Motor neuron (in vitro differentiated cells): ENCODE measurements around the gene HACD2. TPM values are rescaled to one million over a fixed set of nuclear protein-coding genes. Genes with fewer than 3 reads are reported as not detected.
A peak's percentile ranks its signal among the peaks of the same experiment; 100 is the strongest.

ENCODE experiments used
- ATAC-seq, 8 experiments: fragments of 200-7000 bp; cut with Tn5 transposase; replicated peaks in 6 of 8; 2 replicates each; pipeline ENCODE4 v1.8.0; 2021; ENCODE audit warnings: mild to moderate bottlenecking in 8 of 8, moderate library complexity in 8 of 8
- H3K27ac ChIP-seq, 2 donors: fragments of 250-450 bp; sonication (Bioruptor Pico); 2 replicates each; pipeline ENCODE4 v1.9.0; 2021; ENCODE audit warnings: antibody characterized with exemption in 2 of 2, mild to moderate bottlenecking in 2 of 2, moderate library complexity in 1 of 2
- H3K4me1 ChIP-seq, 2 donors: fragments of 250-450 bp; sonication (Bioruptor Pico); replicated peaks in 1 of 2; 2 replicates each; pipeline ENCODE4 v1.6.1; 2021; ENCODE audit warnings: antibody characterized with exemption in 2 of 2, mild to moderate bottlenecking in 2 of 2, moderate library complexity in 1 of 2
- H3K4me3 ChIP-seq, 5 donors: fragments of 250-450 bp; sonication (Bioruptor Pico); 2 replicates each; pipeline ENCODE4 v1.9.0; 2021; ENCODE audit warnings: antibody characterized with exemption in 5 of 5, mild to moderate bottlenecking in 5 of 5, moderate library complexity in 4 of 5
- WGBS, 10 experiments: fragments of 450-650 bp; shearing (Covaris generic); methylation state at CpG; one replicate each; pipeline ENCODE4 v1.0.0; 2022; 5-methylcytosine and 5-hydroxymethylcytosine counted together
- in situ Hi-C, 9 experiments: fragments of 400-800 bp; cut with MboI; loops; one replicate each; pipeline ENCODE4 v1.15.0; 2021; ENCODE audit warnings: low sequenced_read_pairs in 9 of 9, low pct_unique_long_range_greater_than_20kb in 2 of 9; ENCODE audit not compliant: unreplicated experiment in 9 of 9
- total RNA-seq, 8 experiments: library from RNA; unstranded; fragments of 300-600 nt; gene quantifications; 2 replicates each; pipeline versions ENCODE4 v1.2.3 to v1.2.4, GENCODE V29; 2022

HACD2 gene
- total RNA-seq, 8 experiments from 2014 or later, result 15.4 to 29.0 (median 20.1) TPM

DNA sequence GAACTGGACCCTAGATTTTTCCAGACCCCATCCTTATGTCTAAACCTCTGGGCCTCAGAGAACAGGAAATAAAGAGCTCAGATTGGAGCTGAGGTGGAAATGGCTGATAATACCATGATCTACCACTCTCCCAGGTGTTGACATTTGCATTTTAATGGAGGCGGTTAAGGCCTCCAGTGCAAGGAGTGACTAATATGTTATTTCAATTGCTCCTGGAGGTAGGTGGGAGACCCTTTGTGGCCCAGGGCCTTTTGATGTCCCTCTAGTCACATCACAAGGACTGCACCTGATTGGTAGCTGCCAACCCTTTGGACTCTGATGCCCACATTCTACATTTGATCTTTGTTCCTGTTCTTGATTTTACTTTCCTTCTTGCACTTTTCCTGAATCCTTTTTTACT, 127.0 kb downstream of the HACD2 start:
- ATAC-seq, result no peak

DNA sequence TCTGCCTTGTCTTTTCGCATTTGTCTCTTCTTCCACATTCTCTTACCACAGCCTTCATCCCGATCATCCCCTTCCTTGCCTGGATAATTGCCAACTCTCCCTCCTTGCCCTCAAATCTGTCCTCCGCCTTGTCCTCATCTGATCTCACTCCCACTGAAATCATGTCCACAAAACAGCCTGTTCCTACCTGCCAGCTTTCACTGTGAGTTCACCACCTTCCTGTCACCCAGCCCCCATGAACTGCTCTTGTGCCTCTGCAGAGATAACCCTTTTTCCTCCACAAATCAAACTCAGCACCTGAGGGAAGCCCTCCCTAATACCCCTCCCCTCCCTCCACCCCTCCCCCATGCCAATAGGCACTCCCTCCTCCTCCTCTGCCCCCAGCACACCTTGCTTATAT, 131.2 kb downstream of the HACD2 start:
- in situ Hi-C loops, result loop anchor here in 1 of 9 experiments (25.0 kb wide), 1 partner anchor 116 kb away; no protein-coding TSS in a partner anchor
- Histone ChIP-seq H3K4me1 (no peaks in the 10 kb centered on the region), H3K4me3 (no peak overlapping the region), H3K27ac (no peak overlapping the region)
- 17 to 100% (median 53%) methylated on average over 1 to 3 of the region's 3 CpGs; no CpG with 5 or more reads in 2 of the 10 experiments for WGBS, 10 experiments
- no peak for ATAC-seq

More for the DNA sequence above, 127.0 kb downstream of the HACD2 start:
- 20 to 100% (median 94%) methylated on average over 1 of the region's 1 CpG; no CpG with 5 or more reads in 4 of the 10 experiments for WGBS, 10 experiments
- no peak overlapping the region for H3K4me3 ChIP-seq
- H3K4me1 ChIP-seq, result peaks cover 4 to 5% of the 10 kb centered on the region in 2 donors
- in situ Hi-C loops, result loop anchor here in 1 of 9 experiments (25.0 kb wide), 1 partner anchor 121 kb away; no protein-coding TSS in a partner anchor
- no peak overlapping the region for H3K27ac ChIP-seq

DNA sequence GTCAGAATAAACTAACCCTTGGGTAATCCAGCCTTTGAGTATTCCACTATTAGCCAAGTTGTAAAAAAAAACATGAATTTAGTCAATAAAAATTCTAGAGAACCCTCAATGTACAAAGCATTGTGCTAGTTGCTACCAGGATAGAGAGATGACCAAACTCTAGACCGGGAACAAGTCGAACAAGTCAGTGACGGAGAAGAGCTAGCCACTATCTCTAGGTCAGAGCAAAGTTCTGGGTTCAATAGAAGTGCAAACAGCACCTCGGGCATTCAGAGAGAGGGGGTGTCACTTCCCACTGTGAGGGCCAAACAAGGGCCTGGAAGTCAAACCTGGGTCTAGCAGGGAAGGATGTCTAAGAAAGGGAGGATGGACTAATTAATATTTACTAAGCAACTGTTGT, 133.7 kb downstream of the HACD2 start:
- Histone ChIP-seq H3K27ac (no peak overlapping the region), H3K4me1 (peaks cover 5 to 6% of the 10 kb centered on the region in 2 donors), H3K4me3 (no peak overlapping the region)
- in situ Hi-C loops, result loop anchor here in 1 of 9 experiments (25.0 kb wide), 1 partner anchor 114 kb away; no protein-coding TSS in a partner anchor
- no peak for ATAC-seq
- 0 to 92% (median 65%) methylated on average over 1 to 4 of the region's 4 CpGs; no CpG with 5 or more reads in 1 of the 10 experiments for WGBS, 10 experiments

DNA sequence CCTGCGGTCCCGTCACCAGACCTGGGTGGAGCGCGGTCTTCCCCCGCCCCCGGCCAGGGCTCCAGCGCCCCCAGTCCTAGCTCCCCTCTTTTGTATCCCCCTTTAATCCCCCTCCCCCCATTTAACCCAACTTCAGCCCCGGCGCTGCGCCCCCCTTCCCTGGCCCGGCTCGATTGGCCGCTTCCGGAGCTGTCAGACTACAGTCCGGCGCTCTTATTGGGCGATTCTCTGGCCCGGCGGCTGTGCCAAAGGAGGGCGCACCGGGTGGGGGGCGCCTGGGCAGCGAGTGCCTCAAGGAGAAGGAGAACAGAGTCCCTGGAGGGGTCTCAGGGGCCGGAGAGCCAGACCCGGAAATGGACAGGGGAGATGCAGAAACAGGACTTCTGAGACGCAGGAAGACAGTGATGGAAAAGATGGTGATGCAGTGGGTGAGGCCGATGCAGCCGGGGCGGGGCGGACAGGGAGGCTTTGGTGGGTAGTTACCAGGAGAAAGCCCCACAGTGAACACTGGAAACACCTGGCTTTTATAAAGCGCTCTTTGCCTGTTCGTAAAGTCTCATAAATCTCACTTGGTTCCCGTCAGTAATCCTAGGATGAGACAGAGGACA, 134.8 kb downstream of the HACD2 start:
- Histone ChIP-seq H3K4me1 (peaks cover 16 to 17% of the 10 kb centered on the region in 2 donors), H3K4me3 (peak overlapping the region; percentile 58 to 82 (median 66)), H3K27ac (peak overlapping the region; percentile 10 to 18)
- in situ Hi-C loops, result loop anchor here in 1 of 9 experiments (25.0 kb wide), 1 partner anchor 113 kb away; no protein-coding TSS in a partner anchor
- 17 to 80% (median 48%) methylated on average over 1 to 5 of the region's 33 CpGs; no CpG with 5 or more reads in 4 of the 10 experiments for WGBS, 10 experiments
- peak; percentile 31 to 77 (median 65) for ATAC-seq

- 0% methylated on average over 3 to 22 of the region's 114 CpGs; no CpG with 5 or more reads in 8 of the 10 experiments for WGBS, 10 experiments
- Histone ChIP-seq H3K4me3 (peak overlapping the region; percentile 58 to 82 (median 66)), H3K4me1 (peaks cover 23 to 24% of the 10 kb centered on the region in 2 donors), H3K27ac (peak overlapping the region; percentile 10 to 18)
- ATAC-seq, result peak; percentile 65 to 84 (median 76)
- in situ Hi-C loops, result no loop called here
Measured at GRCh38 chr3:123449102-123449996, 135.5 kb downstream of the HACD2 start.

- peak within 1 kb of the TSS; percentile 10 to 18 for H3K27ac ChIP-seq
- H3K4me1 ChIP-seq, result peaks cover 31% of the 10 kb centered on the region in 2 donors
- 0% methylated on average over 2 to 3 of the region's 67 CpGs; no CpG with 5 or more reads in 8 of the 10 experiments for WGBS, 10 experiments
- H3K4me3 ChIP-seq, result peak within 1 kb of the TSS; percentile 58 to 82 (median 66)
- ATAC-seq, result peak; percentile 2 to 35 (median 10)
- in situ Hi-C loops, result no loop called here
Measured at GRCh38 chr3:123448536-123449101, 136.2 kb downstream of the HACD2 start, which contains the start of gene ADCY5. ADCY5 (minus strand) TSS chr3:123449090; CDS start chr3:123448545, 545 bp downstream.

GRCh38 chr3:123447749-123448517, 136.9 kb downstream of the HACD2 start:
- WGBS, 10 experiments, result 9 to 82% methylated on average over 5 to 25 of the region's 110 CpGs; no CpG with 5 or more reads in 8 of the 10 experiments
- peak overlapping the region; percentile 58 to 82 (median 66) for H3K4me3 ChIP-seq
- ATAC-seq, result peak in 1 of 8 experiments; percentile 7
- in situ Hi-C loops, result no loop called here
- no peak overlapping the region for H3K27ac ChIP-seq
- peaks cover 34 to 36% of the 10 kb centered on the region in 2 donors for H3K4me1 ChIP-seq

DNA sequence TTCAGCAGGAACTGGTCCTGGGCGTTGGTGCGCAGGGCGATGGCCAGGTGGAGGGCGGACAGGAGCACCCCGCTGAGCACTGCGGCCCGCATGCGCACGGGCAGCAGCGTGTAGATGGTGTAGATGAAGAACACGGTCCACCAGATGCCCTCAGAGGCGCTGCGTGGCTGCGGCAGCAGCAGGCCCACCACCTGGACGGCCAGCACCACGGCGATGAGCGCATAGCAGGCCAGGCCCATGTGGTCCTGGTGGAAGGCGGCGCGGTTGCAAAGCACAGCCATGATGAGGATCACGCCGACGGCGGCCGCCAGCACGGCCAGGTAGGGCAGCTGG, 137.5 kb downstream of the HACD2 start:
- no peak for ATAC-seq
- in situ Hi-C loops, result no loop called here
- Histone ChIP-seq H3K27ac (no peak overlapping the region), H3K4me3 (peak overlapping the region in 4 of 5 donors; percentile 60 to 82 (median 70)), H3K4me1 (peaks cover 34 to 36% of the 10 kb centered on the region in 2 donors)
- 85 to 100% (median 90%) methylated on average over 2 to 9 of the region's 27 CpGs; no CpG with 5 or more reads in 5 of the 10 experiments for WGBS, 10 experiments

- 30 to 90% (median 62%) methylated on average over 2 to 3 of the region's 6 CpGs; no CpG with 5 or more reads in 6 of the 10 experiments for WGBS, 10 experiments
- no peak overlapping the region for H3K27ac ChIP-seq
Measured at GRCh38 chr3:123446610-123447109, 138.2 kb downstream of the HACD2 start.

DNA sequence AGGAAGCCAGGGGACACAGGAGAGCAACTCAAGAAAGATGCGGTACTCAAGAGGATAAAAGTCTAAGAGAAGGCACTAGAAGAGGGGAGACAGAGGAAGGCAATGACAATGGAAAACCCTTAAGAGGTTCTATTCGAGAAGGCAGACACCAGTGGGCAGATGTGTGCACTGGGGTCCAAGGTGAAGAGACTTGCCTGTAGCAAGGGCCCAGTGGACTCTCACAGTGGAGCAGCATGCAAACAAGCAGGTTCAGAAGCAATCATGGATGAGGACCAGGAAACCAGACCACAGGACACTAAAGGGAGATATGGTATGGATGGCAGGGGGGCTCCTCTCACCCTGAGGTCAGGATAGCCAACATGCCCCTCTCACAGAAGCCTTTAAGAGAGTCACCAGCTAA, 138.6 kb downstream of the HACD2 start:
- H3K4me1 ChIP-seq, result peaks cover 34 to 36% of the 10 kb centered on the region in 2 donors
- peak overlapping the region in 3 of 5 donors; percentile 13 to 82 (median 75) for H3K4me3 ChIP-seq
- no peak for ATAC-seq
- WGBS, 10 experiments, result 60 to 100% (median 100%) methylated on average over 1 to 2 of the region's 2 CpGs; no CpG with 5 or more reads in 5 of the 10 experiments
- in situ Hi-C loops, result no loop called here
- H3K27ac ChIP-seq, result no peak overlapping the region

More at GRCh38 chr3:123446610-123447109, 138.2 kb downstream of the HACD2 start:
- Histone ChIP-seq H3K4me3 (peak overlapping the region in 3 of 5 donors; percentile 66 to 82 (median 75)), H3K4me1 (peaks cover 34 to 36% of the 10 kb centered on the region in 2 donors)
- no peak for ATAC-seq
- in situ Hi-C loops, result no loop called here

GRCh38 chr3:123445702-123446101, 139.2 kb downstream of the HACD2 start:
- ATAC-seq, result no peak
- in situ Hi-C loops, result no loop called here
- H3K4me3 ChIP-seq, result peak overlapping the region in 3 of 5 donors; percentile 13 to 82 (median 75)
- H3K4me1 ChIP-seq, result peaks cover 34 to 36% of the 10 kb centered on the region in 2 donors
- 0 to 60% (median 43%) methylated on average over 1 to 2 of the region's 2 CpGs; no CpG with 5 or more reads in 3 of the 10 experiments for WGBS, 10 experiments
- no peak overlapping the region for H3K27ac ChIP-seq
